Retinal pigment epithelial cell (primary cell): ENCODE data around the gene NOTCH2NLA.
"Not testable (repeated sequence)": the region's sequence is repeated elsewhere in the genome, so short reads cannot be mapped to it uniquely, and the experiment has no call there.

Source experiments
- DNase-seq: peaks from one replicate; pipeline ENCODE4 v3.0.0-alpha.2; 2010; ENCODE audit warnings: low read depth
- H3K4me3 ChIP-seq: 2 replicates; pipeline ENCODE4 v1.5.1; 2011; ENCODE audit warnings: mild to moderate bottlenecking, low read length, control low read depth, moderate library complexity

The NOTCH2NLA gene

DNA sequence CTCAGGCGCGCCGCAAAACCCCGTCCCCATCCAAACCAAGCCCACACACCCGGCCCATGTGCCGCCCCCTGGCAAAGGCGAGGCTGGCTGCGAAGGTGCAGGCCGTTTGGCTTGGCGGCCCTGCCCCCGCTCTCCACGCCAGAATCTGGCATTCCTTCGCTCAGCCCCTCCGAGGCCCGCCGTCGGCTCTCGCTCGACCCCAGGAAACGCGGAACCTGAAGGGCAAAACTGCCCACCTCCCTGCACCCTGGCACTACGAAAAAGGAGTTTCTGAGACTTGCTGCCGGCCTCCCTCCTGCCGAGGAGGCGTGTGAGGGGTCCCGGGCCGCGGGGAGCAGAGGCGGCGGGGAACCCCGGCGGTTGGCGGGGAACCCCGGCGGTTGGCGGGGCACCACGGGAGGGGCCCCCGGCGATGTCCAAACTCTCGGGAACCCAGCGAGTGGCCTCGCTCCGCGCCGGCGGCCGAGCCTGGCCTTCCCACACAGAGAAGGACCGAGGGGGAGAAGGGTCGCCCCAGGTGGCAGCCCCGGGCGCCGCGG lies 608 bp downstream of the NOTCH2NLA start:
- H3K4me3 ChIP-seq = peak overlapping the region; percentile 48
- not testable (repeated sequence) for DNase-seq

DNA sequence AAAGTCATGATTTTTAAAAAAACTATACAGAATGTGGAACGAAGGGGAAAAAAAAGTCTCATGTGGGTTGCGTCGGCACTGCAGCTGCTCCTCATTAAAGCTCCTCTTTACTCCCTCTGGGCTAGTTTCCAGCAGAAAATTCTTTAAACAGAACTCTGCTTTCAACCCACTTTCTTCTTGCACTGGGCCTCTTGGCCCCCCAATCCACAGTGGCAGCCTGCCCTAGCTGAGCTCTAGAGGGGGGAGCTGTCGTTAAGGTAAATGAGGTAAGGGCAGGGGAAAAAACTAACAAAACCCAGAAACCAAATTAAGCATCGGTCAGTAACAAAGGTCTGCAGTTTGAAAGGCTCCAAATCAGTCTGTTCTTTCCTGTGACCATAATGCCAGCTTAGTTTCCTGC lies 54.3 kb downstream of the NOTCH2NLA start:
- not testable (repeated sequence) for DNase-seq, H3K4me3 ChIP-seq

DNA sequence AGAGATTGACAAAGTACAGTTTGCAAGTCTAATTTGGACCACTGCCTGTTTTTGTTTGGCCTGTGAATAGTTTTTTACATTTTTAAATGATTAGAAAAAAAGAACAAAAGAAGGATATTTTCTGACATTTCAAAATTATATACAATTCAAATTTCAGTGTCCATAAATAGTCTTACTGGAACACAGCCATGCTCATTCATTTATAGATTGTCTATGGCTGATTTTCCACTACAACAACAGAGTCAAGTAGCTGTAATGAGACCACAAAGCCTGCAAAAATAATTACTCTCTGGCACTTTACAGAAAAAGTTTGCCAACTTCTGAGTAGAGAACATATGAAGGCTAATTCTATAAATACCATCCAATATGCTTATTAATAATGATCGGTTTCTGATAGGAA lies 61.1 kb downstream of the NOTCH2NLA start:
- not testable (repeated sequence) for H3K4me3 ChIP-seq, DNase-seq

DNA sequence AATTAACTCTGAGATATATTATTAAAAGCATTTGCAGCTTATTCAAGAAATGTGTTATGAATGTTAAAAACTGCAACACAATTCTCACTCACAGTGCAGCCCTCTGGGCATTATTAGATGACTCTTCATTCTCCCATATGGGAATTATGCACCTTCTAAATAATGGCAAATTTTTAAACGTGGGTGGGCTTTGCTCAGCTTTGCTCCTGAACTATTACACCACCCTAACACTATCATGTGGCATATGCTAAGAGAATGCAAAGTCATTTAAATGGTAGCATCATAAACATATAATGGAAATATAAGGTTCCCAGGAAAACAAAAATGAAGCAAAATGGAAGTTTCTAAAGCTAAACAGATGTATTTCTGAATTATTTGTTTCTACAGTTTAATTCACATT lies 61.5 kb downstream of the NOTCH2NLA start:
- not testable (repeated sequence) for DNase-seq, H3K4me3 ChIP-seq

DNA sequence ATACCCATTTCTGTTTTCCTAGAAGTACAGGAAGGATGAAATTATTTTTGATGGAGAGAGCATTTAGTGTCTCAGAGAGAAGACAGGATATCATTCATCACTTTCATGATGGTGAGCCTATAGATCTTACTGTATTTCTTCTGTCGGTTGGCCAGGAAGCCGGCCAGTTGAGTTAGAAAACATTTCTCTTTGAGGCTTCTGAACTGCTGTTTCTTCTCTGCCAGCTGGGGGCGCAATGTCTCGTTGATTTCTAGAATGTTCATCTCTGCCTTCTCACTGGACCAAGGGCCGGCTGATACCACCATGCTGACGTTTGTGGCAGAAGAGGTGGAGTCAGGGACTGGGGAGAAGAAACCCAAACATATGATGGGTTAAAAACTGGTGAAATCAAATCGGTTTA lies 84.4 kb downstream of the NOTCH2NLA start, which contains the start of gene NBPF10:
TSS of gene NBPF10 (minus strand) at position 340 of the 400 bp plus-strand sequence. CDS start at position 305, 35 bp downstream.
- H3K4me3 ChIP-seq, DNase-seq: not testable (repeated sequence)
